Lower leg skin (tissue), 4 donors: ENCODE measurements around the gene KRT84. TPM values are rescaled to one million over a fixed set of nuclear protein-coding genes. Genes with fewer than 3 reads are reported as not detected.

Experiments used
- DNase-seq, 2 donors: peaks; one replicate each; pipeline ENCODE4 v3.0.0-alpha.2; 2019; ENCODE audit warnings: low spot score in 2 of 2
- H3K4me3 ChIP-seq: fragments of 200-600 bp; sonication (generic); 2 replicates; pipeline ENCODE4 v1.5.1; 2017; ENCODE audit warnings: mild to moderate bottlenecking, low read depth; ENCODE audit not compliant: poor library complexity, severe bottlenecking
- POLR2A ChIP-seq, 2 donors: fragments of 450-650 bp; IDR thresholded peaks; one replicate each; pipeline ENCODE4 v1.6.1; 2016 to 2017; ENCODE audit warnings: antibody characterized with exemption in 2 of 2, mild to moderate bottlenecking in 1 of 2, moderate library complexity in 1 of 2
- WGBS, 2 donors: methylation state at CpG; one replicate each; pipeline ENCODE4 v1.1.5; 2018; 5-methylcytosine and 5-hydroxymethylcytosine counted together
- intact Hi-C: fragments of 100-400 bp; cut with DNase I; formaldehyde crosslinking; loops from one replicate; pipeline ENCODE4 v1.15.0; 2023; ENCODE audit warnings: low total_unique reads
- total RNA-seq, 4 donors: library from RNA; depleted of rRNA; stranded (reverse); fragments of >200 nt; gene quantifications; one replicate each; pipeline ENCODE4 v1.1.0, GENCODE V29; 2016
- TF ChIP-seq, protein P1 (sequence below), 3 donors: fragments of 450-650 bp; IDR thresholded peaks; one replicate each; pipeline ENCODE4 v1.5.1; 2016; ENCODE audit warnings: antibody characterized with exemption in 3 of 3, mild to moderate bottlenecking in 3 of 3, moderate library complexity in 2 of 3

KRT84 gene
- total RNA-seq, 4 donors from 2014 or later, result 0.46 to 0.75 TPM; not detected in 2

DNA sequence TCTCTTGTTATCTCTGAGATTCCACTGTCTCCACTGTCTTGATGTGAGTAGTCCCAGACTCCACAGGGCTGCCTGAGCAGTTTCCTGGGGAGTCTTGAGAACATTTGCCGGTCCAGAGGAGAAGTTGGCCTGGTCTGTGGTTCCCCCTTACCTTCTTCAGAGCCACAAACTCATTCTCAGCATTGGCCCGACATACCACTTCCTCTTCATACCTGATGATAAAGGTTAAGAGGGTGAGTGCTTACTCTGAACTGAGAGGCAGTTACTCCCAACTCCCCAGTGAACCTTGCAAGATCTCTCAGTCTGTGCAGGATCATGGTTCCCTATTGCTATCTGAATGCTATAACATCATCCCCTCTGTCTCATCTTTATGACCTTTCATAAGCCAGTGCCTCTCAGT is 2.6 kb downstream of the KRT84 start:
- 70 to 81% methylated on average over 2 of the region's 2 CpGs for WGBS, 2 donors
- no peak for DNase-seq
- H3K4me3 ChIP-seq, result no peak overlapping the region
- intact Hi-C loops, result no loop called here
- no peak for TF ChIP-seq POLR2A (IDR thresholded peaks at IDR 0.05)
- TF ChIP-seq, protein P1, sequence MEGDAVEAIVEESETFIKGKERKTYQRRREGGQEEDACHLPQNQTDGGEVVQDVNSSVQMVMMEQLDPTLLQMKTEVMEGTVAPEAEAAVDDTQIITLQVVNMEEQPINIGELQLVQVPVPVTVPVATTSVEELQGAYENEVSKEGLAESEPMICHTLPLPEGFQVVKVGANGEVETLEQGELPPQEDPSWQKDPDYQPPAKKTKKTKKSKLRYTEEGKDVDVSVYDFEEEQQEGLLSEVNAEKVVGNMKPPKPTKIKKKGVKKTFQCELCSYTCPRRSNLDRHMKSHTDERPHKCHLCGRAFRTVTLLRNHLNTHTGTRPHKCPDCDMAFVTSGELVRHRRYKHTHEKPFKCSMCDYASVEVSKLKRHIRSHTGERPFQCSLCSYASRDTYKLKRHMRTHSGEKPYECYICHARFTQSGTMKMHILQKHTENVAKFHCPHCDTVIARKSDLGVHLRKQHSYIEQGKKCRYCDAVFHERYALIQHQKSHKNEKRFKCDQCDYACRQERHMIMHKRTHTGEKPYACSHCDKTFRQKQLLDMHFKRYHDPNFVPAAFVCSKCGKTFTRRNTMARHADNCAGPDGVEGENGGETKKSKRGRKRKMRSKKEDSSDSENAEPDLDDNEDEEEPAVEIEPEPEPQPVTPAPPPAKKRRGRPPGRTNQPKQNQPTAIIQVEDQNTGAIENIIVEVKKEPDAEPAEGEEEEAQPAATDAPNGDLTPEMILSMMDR (IDR thresholded peaks at IDR 0.05), result no peak

DNA sequence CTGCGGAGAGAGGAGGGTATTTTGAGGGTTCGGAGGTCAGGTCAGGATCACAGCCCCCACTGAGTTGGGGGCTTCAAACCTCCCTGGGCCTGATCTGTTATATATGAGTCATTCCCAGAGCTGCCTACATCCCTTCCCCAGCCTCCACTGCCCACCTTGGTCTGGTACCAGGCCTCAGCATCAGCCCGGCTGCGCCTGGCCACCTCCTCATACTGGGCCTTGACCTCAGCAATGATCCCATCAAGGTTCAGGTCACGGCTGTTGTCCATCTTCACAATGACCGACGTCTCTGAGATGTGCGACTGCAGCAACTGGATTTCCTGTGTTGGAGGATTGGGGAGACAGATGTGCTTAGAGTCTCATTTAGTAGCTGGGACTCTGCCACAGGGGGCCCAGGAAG is 4.2 kb downstream of the KRT84 start:
- TF ChIP-seq, protein P1 (IDR thresholded peaks at IDR 0.05), result no peak
- no peak for TF ChIP-seq POLR2A (IDR thresholded peaks at IDR 0.05)
- no peak for DNase-seq
- H3K4me3 ChIP-seq, result no peak overlapping the region
- WGBS, 2 donors, result 88 to 92% methylated on average over 8 of the region's 8 CpGs
- intact Hi-C loops, result no loop called here

DNA sequence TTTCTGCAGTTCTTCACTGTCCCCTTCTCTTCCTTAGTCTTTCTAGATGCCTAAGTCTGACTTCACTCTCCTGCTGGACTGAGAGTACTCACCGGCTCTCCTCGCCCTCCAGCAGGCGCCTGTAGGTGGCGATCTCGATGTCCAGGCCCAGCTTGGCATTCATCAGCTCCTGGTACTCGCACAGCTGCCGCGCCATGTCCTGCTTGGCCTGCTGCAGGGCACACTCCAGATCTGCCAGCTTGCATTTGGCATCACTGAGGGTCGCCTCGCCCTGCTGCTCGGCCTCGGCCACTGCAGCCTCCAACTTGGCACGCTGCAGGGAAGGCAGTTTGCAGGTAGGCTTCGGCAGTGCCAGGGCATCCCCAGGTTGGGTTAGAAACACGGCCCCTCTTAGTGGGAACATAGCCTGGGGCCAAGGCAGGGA is 5.2 kb downstream of the KRT84 start:
- DNase-seq, result no peak
- WGBS, 2 donors, result 39 to 45% methylated on average over 13 to 15 of the region's 15 CpGs
- H3K4me3 ChIP-seq, result no peak overlapping the region
- TF ChIP-seq POLR2A (IDR thresholded peaks at IDR 0.05), result no peak
- TF ChIP-seq, protein P1 (IDR thresholded peaks at IDR 0.05), result no peak
- intact Hi-C loops, result no loop called here

DNA sequence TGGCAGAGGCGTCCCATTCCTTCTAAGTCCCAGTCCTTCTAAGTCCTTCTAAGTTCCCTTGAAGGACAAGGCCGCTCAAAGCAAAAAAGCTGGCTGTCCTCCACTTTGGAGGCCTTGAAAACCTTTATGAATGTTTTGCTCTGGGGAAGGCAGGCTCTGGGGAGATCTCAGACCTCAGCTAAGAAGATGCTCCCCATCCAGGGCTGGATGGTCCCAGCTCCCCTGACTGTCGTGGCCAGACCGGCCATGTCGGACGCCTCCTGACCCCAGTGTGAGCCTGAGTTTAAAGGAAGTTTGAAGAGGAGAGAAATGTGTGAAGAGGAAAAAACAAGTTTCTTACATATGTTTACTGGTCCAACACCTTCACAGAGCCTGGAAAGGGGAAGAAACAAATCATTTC is 5.9 kb downstream of the KRT84 start:
- TF ChIP-seq, protein P1 (IDR thresholded peaks at IDR 0.05), result no peak
- TF ChIP-seq POLR2A (IDR thresholded peaks at IDR 0.05), result no peak
- H3K4me3 ChIP-seq, result no peak overlapping the region
- intact Hi-C loops, result no loop called here
- DNase-seq, result no peak
- WGBS, 2 donors, result 94 to 95% methylated on average over 6 of the region's 6 CpGs

DNA sequence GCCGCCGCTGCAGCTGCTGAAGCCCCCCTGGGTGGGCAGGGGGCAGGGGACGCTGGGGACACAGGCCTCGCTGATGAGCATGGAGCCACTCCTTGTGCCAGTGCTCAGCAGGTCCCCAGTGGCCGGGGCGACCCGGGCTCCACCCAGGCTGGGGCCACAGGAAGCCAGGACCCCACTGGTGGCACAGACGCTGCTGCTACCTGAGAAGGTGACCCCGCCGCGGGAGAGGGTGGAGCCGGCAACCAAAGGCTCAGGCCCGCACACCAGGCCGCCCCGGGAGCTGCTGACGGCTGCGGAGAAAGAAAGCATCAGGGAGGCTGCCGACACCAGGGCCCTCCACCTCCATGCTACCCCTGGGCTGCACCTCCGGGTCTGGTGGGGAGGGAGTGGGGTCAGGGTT is 7.4 kb downstream of the KRT84 start:
- no peak for TF ChIP-seq POLR2A (IDR thresholded peaks at IDR 0.05)
- TF ChIP-seq, protein P1 (IDR thresholded peaks at IDR 0.05), result no peak
- no peak for DNase-seq
- no peak overlapping the region for H3K4me3 ChIP-seq
- WGBS, 2 donors, result 80 to 84% methylated on average over 9 of the region's 19 CpGs
- intact Hi-C loops, result no loop called here

DNA sequence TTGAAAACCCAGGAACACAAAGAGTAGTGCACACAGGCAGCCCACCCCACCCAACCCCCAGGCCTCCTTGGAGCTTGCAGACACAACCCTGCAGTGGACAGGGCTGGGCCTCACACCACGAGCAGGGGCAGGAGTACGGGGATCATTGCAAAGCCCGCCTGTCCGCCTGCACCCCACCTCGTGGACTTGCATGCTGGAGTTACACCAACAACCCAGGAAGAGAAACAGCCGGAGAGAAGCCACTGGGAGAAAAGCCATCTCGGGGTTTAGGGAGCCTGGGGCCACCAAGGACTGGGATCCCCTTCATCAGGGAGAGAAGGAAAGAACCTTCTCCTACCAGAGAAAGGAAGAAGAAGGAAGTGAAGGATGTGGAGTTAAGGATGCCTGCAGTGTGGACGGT is 8.2 kb downstream of the KRT84 start:
- TF ChIP-seq POLR2A (IDR thresholded peaks at IDR 0.05), result no peak
- TF ChIP-seq, protein P1 (IDR thresholded peaks at IDR 0.05), result no peak
- intact Hi-C loops, result no loop called here
- H3K4me3 ChIP-seq, result no peak overlapping the region
- DNase-seq, result no peak
- WGBS, 2 donors, result 91 to 92% methylated on average over 8 of the region's 8 CpGs
